DOHH2 (cell line): Measurements from ENCODE around the gene NKX2-2.

Experiments used
- H3F3A ChIP-seq: fragments of 200-600 bp; sonication (generic), shearing (Covaris generic); 2 replicates; pipeline ENCODE4 v1.6.0; 2016; ENCODE audit warnings: antibody characterized with exemption, mild to moderate bottlenecking; ENCODE audit not compliant: control insufficient read depth, insufficient read depth
- H3K27ac ChIP-seq: fragments of 200-600 bp; sonication (generic); 2 replicates; pipeline ENCODE4 v1.5.1; 2014; ENCODE audit warnings: low read depth, mild to moderate bottlenecking, low read length, moderate library complexity
- H3K27me3 ChIP-seq: fragments of 200-600 bp; sonication (generic); 2 replicates; pipeline ENCODE4 v1.6.1; 2014; ENCODE audit warnings: mild to moderate bottlenecking, low read length, mixed read lengths; ENCODE audit not compliant: control insufficient read depth
- H3K36me3 ChIP-seq: fragments of 200-600 bp; sonication (generic); 2 replicates; pipeline ENCODE4 v1.6.1; 2014; ENCODE audit warnings: mild to moderate bottlenecking, low read length, moderate library complexity, mixed read lengths; ENCODE audit not compliant: control insufficient read depth
- H3K4me1 ChIP-seq: fragments of 200-600 bp; sonication (generic); 2 replicates; pipeline ENCODE4 v1.6.1; 2014; ENCODE audit warnings: mild to moderate bottlenecking, low read length, mixed read lengths; ENCODE audit not compliant: control insufficient read depth
- H3K4me2 ChIP-seq: fragments of 200-600 bp; sonication (generic); 2 replicates; pipeline ENCODE4 v1.6.0; 2014; ENCODE audit warnings: mild to moderate bottlenecking, low read length, moderate library complexity
- H3K4me3 ChIP-seq: fragments of 200-600 bp; sonication (generic); 2 replicates; pipeline ENCODE4 v1.5.1; 2014; ENCODE audit warnings: mild to moderate bottlenecking, low read length, mixed read lengths
- H3K79me2 ChIP-seq: fragments of 200-600 bp; sonication (generic); 2 replicates; pipeline ENCODE4 v1.6.1; 2014; ENCODE audit warnings: mild to moderate bottlenecking, low read length, mixed read lengths; ENCODE audit not compliant: control insufficient read depth
- H3K9me2 ChIP-seq: fragments of 200-600 bp; sonication (generic); replicated peaks from 2 replicates; pipeline ENCODE4 v1.6.1; 2014; ENCODE audit warnings: mild to moderate bottlenecking, low read length, mixed read lengths; ENCODE audit not compliant: control insufficient read depth
- H3K9me3 ChIP-seq: fragments of 200-600 bp; sonication (generic); 2 replicates; pipeline ENCODE4 v1.6.1; 2014; ENCODE audit warnings: antibody characterized with exemption, low read length, mixed read lengths; ENCODE audit not compliant: control insufficient read depth, insufficient read depth
- H4K20me1 ChIP-seq: fragments of 200-600 bp; sonication (generic); 2 replicates; pipeline ENCODE4 v1.6.0; 2014; ENCODE audit warnings: low read depth, mild to moderate bottlenecking, antibody characterized with exemption, low read length, moderate library complexity; ENCODE audit not compliant: control insufficient read depth, insufficient read depth
- CTCF ChIP-seq: fragments of 200-600 bp; sonication (generic); IDR thresholded peaks from one replicate; pipeline ENCODE4 v1.5.1; 2014; ENCODE audit warnings: antibody characterized with exemption, mild to moderate bottlenecking, low read depth, low read length; ENCODE audit not compliant: poor library complexity, severe bottlenecking
- EZH2phosphoT487 ChIP-seq: fragments of 200-600 bp; sonication (generic); IDR thresholded peaks from 2 replicates; pipeline ENCODE4 v1.6.1; 2017; ENCODE audit warnings: borderline replicate concordance, mild to moderate bottlenecking, antibody characterized with exemption, low read length, moderate library complexity, mixed read lengths

Gene NKX2-2

GRCh38 chr20:21464916-21465315 lies 48.9 kb downstream of the NKX2-2 start:
- Histone ChIP-seq H3K4me3 (no peak overlapping the region), H3K79me2 (no peaks in the 10 kb centered on the region), H3K27me3 (no peaks in the 10 kb centered on the region), H3K4me2 (no peak overlapping the region), H3K9me2 (no peaks in the 10 kb centered on the region), H3K4me1 (no peaks in the 10 kb centered on the region), H3K9me3 (no peaks in the 10 kb centered on the region), H3K36me3 (no peaks in the 10 kb centered on the region), H4K20me1 (no peaks in the 10 kb centered on the region), H3F3A (no peaks in the 10 kb centered on the region), H3K27ac (no peak overlapping the region)
- TF ChIP-seq CTCF = no peak
- no peak for TF ChIP-seq EZH2phosphoT487
